ENCODE data around the gene ATP13A4.

- TF ChIP-seq CTCF (conservative IDR thresholded peaks at IDR 0.05; ENCODE audit: low read length): no peak
- no peak for TF ChIP-seq EZH2phosphoT487 (IDR thresholded peaks at IDR 0.05; ENCODE audit: borderline replicate concordance, low read depth, low read length)
Measured at GRCh38 chr3:193574488-193575070, 19.9 kb upstream of the ATP13A4 start.
